ENCODE results near the gene RERE.

Gene RERE

DNA sequence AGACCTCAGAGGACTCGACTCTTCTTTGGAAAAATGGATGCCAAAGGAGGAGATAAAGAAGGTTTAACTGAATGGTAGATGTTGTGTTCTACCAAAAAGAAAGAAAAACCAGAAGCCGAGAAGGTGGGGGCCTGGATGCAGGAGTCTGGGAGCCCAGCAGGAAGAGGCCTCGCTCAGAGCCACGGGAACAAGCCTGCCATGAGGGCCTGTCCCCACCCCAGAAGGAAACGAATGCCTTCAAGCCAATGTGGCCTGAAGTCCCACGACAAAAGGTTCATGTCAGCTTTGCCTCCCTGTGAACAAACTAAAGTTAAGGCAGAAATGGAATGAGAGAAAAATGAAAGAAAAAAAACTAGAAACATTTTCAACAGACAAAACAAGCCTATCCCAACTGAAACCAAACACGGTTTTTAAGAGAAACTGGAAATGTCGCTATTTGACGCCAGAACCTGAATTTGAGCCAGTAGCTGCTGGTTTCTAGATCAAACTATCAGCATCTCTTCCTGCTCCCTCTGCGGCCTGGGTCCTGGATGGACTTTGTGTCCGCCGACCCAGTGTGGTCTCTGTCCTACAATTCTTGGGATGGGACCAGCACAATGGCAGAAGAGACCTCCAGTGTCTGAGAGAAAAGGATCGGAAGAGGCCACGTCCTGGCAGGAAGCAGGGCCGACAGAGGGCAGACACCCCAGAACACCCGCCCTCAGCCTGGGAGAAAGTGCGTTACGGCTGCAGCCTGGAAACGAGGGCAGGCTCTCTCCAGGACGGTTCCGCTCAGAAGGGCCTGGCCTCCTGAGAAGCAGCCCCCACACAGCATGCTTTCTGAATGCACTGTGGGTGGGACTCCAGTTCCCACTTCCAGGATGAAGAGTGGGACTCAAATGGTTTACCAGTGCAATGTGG, 464.3 kb downstream of the RERE start:
- peaks cover 34% of the 10 kb centered on the region for H3K36me3 ChIP-seq (ENCODE audit: control insufficient read depth, insufficient read depth, low read length)
- no peaks in the 10 kb centered on the region for H3K4me1 ChIP-seq (ENCODE audit: control insufficient read depth, insufficient read depth, low read length)
- no peaks in the 10 kb centered on the region for H3K27me3 ChIP-seq (ENCODE audit: control insufficient read depth, insufficient read depth, low read length)
- no peak overlapping the region for H3K9ac ChIP-seq (ENCODE audit: low read depth, low read length)
- H3K9me3 ChIP-seq (ENCODE audit: control insufficient read depth, insufficient read depth, low read length), result no peaks in the 10 kb centered on the region
- no peak overlapping the region for H3K4me3 ChIP-seq (ENCODE audit: low read depth, low read length)

DNA sequence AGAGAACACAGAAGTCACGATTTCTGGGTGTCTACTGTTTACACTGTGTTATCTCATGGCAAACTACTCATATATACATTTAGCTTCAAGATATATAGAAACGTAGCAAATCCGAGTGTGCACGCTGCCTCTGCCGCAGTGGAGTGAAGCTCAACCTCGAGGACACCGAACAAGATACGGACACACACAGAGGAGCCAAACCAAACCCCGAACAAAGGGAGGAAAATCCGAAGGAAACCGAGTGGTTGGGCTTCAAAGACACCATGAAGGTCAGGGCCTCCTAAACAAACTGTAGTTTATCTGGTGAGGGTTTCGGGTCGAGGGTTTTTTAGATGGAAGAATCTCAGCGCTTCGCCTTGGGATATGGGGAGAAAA, 465.0 kb downstream of the RERE start:
- no peaks in the 10 kb centered on the region for H3K27me3 ChIP-seq (ENCODE audit: control insufficient read depth, insufficient read depth, low read length)
- H3K4me3 ChIP-seq (ENCODE audit: low read depth, low read length), result no peak overlapping the region
- H3K36me3 ChIP-seq (ENCODE audit: control insufficient read depth, insufficient read depth, low read length), result peaks cover 27% of the 10 kb centered on the region
- H3K4me1 ChIP-seq (ENCODE audit: control insufficient read depth, insufficient read depth, low read length), result no peaks in the 10 kb centered on the region
- no peak overlapping the region for H3K9ac ChIP-seq (ENCODE audit: low read depth, low read length)
- H3K9me3 ChIP-seq (ENCODE audit: control insufficient read depth, insufficient read depth, low read length), result no peaks in the 10 kb centered on the region

DNA sequence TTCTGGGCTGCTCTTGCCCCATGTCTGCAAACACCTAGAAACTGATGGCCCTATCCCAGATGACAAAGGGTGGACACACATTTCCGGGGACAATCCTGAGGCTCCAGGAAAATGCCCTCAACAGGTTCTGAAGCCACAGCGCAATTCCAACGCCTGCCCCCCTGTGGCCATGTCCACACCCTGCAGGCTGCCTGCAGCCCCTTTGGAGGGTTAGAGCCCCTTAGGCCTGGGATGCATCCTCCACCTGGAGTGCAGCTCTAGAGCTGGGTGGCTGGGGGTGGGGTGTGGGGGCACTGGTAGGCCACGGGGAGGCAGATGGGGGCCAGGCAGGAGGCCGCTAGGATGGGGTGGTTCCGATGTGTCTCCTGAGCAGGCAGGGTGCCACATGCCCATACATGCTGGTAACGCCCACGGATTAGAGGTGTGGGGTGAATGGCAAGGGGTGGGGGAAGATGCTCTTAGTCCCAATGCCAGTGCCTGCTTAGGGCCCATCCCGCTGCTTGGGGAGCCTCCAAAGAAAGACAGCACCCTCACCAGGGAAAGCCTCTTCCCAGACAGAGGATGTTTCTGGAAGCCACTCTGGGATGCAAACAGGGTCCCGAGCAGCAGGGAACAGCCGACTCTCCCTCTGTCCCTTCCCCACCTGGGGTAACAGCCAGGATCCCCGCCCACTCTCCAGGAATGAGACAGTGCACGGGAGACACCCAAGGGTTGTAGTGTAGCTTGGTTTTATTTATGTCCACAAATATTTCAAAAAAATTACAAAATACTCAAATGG, 465.6 kb downstream of the RERE start:
- no peaks in the 10 kb centered on the region for H3K27me3 ChIP-seq (ENCODE audit: control insufficient read depth, insufficient read depth, low read length)
- H3K4me3 ChIP-seq (ENCODE audit: low read depth, low read length), result no peak overlapping the region
- peaks cover 25% of the 10 kb centered on the region for H3K36me3 ChIP-seq (ENCODE audit: control insufficient read depth, insufficient read depth, low read length)
- no peaks in the 10 kb centered on the region for H3K4me1 ChIP-seq (ENCODE audit: control insufficient read depth, insufficient read depth, low read length)
- H3K9ac ChIP-seq (ENCODE audit: low read depth, low read length), result no peak overlapping the region
- no peaks in the 10 kb centered on the region for H3K9me3 ChIP-seq (ENCODE audit: control insufficient read depth, insufficient read depth, low read length)

DNA sequence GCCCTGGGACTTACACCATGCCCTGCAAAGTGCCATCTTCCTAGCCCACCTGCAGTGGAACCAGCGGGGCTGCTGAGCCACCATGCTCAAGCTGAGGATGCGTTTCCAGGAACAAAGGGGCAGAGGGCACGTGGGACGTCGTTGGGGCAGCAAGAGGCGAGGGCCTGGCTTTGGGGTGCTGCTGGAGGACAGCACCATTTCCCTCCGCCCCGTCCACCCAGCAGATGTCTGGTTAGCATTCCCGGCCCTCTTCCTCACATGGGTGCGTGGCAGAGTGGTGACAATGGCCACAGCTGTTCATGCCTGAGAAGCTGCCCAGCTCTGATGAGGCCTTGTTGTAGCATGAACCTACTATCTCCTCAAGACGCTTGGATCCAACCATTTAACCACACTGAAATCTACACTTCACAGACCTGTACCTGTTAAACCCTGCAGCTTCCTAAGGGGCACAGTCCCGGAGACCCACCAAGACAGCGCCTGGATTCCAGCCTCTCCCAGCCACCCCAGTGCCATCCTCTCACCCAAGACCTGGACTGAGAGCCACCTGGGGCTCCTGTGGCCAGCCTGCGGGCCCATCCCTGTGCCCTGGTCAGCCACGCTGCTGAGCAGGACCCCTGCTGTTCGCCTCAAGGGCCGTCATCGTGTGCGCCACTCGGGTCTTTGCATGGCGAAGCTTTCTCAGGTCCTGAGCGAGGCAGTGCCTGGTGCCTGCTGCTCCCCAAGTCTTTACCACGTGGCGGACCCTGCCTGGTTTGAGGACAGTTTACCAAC, 466.3 kb downstream of the RERE start:
- Histone ChIP-seq H3K27me3 (ENCODE audit: control insufficient read depth, insufficient read depth, low read length) (no peaks in the 10 kb centered on the region), H3K9me3 (ENCODE audit: control insufficient read depth, insufficient read depth, low read length) (no peaks in the 10 kb centered on the region), H3K9ac (ENCODE audit: low read depth, low read length) (no peak overlapping the region), H3K4me1 (ENCODE audit: control insufficient read depth, insufficient read depth, low read length) (no peaks in the 10 kb centered on the region), H3K36me3 (ENCODE audit: control insufficient read depth, insufficient read depth, low read length) (peaks cover 18% of the 10 kb centered on the region), H3K4me3 (ENCODE audit: low read depth, low read length) (no peak overlapping the region)

DNA sequence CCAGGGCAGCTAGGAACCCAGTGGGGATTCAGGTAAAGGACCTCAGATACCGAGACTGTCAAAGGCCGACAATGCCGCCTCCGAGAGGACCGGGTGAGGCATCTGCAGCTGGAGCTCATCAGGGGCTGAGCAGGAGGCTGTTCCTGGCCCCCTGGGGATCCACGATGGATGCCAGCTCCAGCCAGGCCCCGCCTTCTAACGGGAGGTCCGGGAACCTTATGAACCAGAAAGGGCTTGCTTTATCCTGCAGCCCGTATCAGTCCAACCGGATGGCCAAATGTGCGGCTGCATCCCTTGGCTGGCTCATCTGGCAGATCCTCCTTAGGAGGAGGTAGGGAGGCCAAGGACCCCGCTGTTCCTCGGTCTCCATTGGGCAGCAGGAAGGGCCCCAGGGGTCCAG, 467.5 kb downstream of the RERE start:
- Histone ChIP-seq H3K36me3 (ENCODE audit: control insufficient read depth, insufficient read depth, low read length) (peaks cover 7% of the 10 kb centered on the region), H3K27me3 (ENCODE audit: control insufficient read depth, insufficient read depth, low read length) (no peaks in the 10 kb centered on the region), H3K4me1 (ENCODE audit: control insufficient read depth, insufficient read depth, low read length) (no peaks in the 10 kb centered on the region), H3K9ac (ENCODE audit: low read depth, low read length) (no peak overlapping the region), H3K9me3 (ENCODE audit: control insufficient read depth, insufficient read depth, low read length) (no peaks in the 10 kb centered on the region), H3K4me3 (ENCODE audit: low read depth, low read length) (no peak overlapping the region)

DNA sequence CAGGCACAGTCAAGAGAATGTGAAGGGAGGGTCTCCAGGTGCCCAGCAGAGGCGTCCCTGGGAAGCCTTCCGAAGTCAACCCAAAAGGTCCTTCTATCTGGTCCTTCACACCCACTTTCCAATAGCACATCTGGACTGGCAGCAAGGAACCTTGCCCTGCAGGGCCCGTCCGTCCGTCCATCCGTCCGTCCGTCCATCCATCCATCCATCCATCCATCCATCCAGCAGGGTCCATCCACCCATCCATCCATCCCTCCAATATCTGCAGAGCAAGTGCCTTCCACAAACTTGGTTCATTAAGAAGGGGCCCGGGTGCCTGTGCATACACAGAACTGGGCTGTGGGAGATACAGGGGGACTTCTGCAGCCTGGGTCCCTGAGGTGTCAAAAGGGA, 468.0 kb downstream of the RERE start:
- no peaks in the 10 kb centered on the region for H3K4me1 ChIP-seq (ENCODE audit: control insufficient read depth, insufficient read depth, low read length)
- no peak overlapping the region for H3K9ac ChIP-seq (ENCODE audit: low read depth, low read length)
- peaks cover 4% of the 10 kb centered on the region for H3K36me3 ChIP-seq (ENCODE audit: control insufficient read depth, insufficient read depth, low read length)
- H3K9me3 ChIP-seq (ENCODE audit: control insufficient read depth, insufficient read depth, low read length), result no peaks in the 10 kb centered on the region
- no peaks in the 10 kb centered on the region for H3K27me3 ChIP-seq (ENCODE audit: control insufficient read depth, insufficient read depth, low read length)
- no peak overlapping the region for H3K4me3 ChIP-seq (ENCODE audit: low read depth, low read length)

DNA sequence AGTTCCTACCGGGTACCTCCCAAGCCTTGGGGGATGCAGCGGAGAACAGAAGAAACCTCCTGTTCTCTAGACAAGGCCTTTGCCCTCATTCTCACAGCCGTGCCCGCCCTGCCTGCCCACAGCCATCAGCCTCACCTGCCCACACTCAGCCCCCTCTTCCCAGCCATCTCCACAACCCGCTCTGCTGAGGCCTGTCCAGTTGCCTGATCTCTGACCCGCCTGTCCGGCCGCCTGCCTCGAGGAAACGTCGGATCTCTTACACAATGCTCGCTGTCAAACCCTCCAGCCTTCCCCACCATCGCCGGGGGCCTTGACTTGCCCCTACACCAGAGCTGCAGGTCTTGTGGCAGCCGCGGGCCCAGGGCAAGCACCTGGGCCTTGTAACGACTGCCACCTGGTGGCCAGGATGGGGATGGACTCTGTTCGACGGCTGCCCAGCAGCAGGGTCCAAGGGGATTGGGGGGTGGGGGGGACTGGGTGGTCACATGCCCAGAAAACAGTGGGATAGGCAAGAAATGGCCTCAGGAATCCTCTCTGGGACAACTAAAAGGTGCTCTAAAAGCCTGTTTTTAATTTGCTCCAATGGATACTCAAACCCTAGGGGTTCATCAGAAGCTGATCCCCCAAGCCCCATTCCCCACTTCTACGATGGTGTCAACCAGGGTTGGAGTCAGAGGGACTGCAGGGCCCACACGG, 468.5 kb downstream of the RERE start:
- H3K36me3 ChIP-seq (ENCODE audit: control insufficient read depth, insufficient read depth, low read length), result peaks cover under 1% of the 10 kb centered on the region
- H3K9ac ChIP-seq (ENCODE audit: low read depth, low read length), result no peak overlapping the region
- no peaks in the 10 kb centered on the region for H3K27me3 ChIP-seq (ENCODE audit: control insufficient read depth, insufficient read depth, low read length)
- no peak overlapping the region for H3K4me3 ChIP-seq (ENCODE audit: low read depth, low read length)
- no peaks in the 10 kb centered on the region for H3K4me1 ChIP-seq (ENCODE audit: control insufficient read depth, insufficient read depth, low read length)
- H3K9me3 ChIP-seq (ENCODE audit: control insufficient read depth, insufficient read depth, low read length), result no peaks in the 10 kb centered on the region

DNA sequence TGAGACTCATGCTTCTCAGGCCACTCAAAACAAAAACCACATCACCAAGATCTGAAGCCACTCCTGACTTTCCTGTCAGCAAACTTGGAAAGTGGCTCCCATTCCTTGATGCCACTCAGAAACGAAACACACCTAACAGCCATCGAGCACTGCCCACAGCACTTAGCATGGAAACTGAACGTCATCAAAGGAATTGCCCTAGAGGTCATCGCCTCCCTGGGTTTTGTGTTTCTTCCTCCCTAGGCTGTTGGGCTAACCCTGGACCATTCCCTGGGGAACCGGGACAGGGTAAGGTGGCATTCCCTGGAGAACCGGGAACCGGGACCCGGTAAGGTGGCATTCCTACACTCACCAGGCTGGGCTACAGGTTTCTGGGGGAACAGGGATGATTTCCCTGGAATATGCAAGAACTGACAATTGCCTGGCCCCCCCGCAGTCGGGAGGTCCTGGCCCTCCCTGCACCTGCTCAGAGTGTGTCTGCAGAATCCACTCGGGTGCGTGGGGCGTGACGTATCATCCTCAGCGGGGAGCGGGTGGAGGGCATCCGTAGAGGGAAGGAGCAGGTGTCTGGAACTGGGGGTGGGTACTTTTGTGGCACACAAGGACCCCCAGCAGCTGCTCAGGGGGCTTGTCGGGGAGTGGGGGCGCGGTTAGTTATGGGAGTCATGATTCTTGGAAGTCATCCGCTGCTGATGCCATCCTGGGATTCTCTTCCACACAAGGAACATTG, 469.2 kb downstream of the RERE start:
- Histone ChIP-seq H3K27me3 (ENCODE audit: control insufficient read depth, insufficient read depth, low read length) (no peaks in the 10 kb centered on the region), H3K4me3 (ENCODE audit: low read depth, low read length) (no peak overlapping the region), H3K4me1 (ENCODE audit: control insufficient read depth, insufficient read depth, low read length) (no peaks in the 10 kb centered on the region), H3K9ac (ENCODE audit: low read depth, low read length) (no peak overlapping the region), H3K36me3 (ENCODE audit: control insufficient read depth, insufficient read depth, low read length) (no peaks in the 10 kb centered on the region), H3K9me3 (ENCODE audit: control insufficient read depth, insufficient read depth, low read length) (no peaks in the 10 kb centered on the region)

DNA sequence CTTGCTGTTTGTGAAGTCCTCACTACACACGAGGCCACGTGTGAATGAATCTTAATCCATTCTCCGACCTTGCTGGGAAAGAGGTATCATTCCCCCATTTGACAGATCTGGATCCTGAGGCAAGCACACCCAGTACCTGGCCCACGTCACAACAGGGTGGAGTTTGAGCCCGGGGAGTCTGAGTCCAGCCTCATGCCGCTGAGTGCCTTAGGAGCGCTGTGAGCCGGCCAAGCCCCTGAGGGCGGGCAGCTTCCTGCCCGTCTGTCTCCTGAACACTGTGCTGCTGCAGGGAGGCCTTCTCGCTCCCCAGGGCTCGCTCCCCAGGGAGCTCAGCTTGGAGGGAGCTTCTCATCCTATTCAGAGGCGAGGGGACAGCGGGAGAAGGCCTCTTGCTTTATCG, 469.8 kb downstream of the RERE start:
- Histone ChIP-seq H3K9ac (ENCODE audit: low read depth, low read length) (no peak overlapping the region), H3K4me3 (ENCODE audit: low read depth, low read length) (no peak overlapping the region), H3K36me3 (ENCODE audit: control insufficient read depth, insufficient read depth, low read length) (no peaks in the 10 kb centered on the region), H3K27me3 (ENCODE audit: control insufficient read depth, insufficient read depth, low read length) (no peaks in the 10 kb centered on the region), H3K4me1 (ENCODE audit: control insufficient read depth, insufficient read depth, low read length) (no peaks in the 10 kb centered on the region), H3K9me3 (ENCODE audit: control insufficient read depth, insufficient read depth, low read length) (no peaks in the 10 kb centered on the region)

DNA sequence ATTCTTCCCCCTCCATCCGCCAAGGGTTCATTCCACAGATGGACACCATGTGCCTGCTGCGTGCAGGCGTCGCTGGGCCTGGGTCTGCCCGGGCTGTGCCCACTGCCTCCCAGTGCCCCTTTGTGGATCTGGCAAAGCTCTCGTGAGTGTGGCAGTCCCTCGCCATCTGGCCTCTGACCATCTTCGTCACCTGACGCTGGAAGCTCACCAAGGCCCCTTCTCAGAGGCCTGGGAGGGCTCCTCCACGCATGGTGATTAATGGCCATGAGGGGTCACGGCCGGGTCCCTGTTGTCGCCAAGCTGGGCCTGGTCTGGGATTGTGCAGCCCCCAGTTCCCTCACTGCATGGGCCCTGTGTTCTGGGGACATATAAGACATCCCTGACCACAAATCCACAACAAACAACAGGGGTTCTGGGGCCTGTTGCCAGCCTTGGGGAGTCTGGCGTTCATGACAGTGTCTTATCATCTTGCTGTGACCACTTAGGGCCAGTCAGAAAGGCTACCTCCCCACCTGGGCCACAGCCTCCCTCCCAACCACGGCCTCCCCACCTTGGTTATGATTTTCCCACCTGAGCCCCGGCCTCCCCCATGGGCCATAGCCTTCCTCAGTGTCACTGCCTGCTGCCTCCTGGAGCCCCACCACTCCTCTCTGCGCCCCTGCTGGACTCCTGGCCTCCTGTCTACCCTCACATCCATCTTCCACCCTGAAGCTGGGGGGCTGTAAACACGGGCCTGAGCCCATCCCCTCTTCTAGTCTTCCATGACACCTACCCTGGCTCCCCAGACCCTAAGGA, 471.6 kb downstream of the RERE start:
- Histone ChIP-seq H3K36me3 (ENCODE audit: control insufficient read depth, insufficient read depth, low read length) (no peaks in the 10 kb centered on the region), H3K27me3 (ENCODE audit: control insufficient read depth, insufficient read depth, low read length) (no peaks in the 10 kb centered on the region), H3K9ac (ENCODE audit: low read depth, low read length) (no peak overlapping the region), H3K9me3 (ENCODE audit: control insufficient read depth, insufficient read depth, low read length) (no peaks in the 10 kb centered on the region), H3K4me1 (ENCODE audit: control insufficient read depth, insufficient read depth, low read length) (no peaks in the 10 kb centered on the region), H3K4me3 (ENCODE audit: low read depth, low read length) (no peak overlapping the region)
